Karpas-422 (cell line): Measurements from ENCODE around the gene OR4D1. TPM values are rescaled to one million over a fixed set of nuclear protein-coding genes. Genes with fewer than 3 reads are reported as not detected.
"Not testable (repeated sequence)": the region's sequence is repeated elsewhere in the genome, so short reads cannot be mapped to it uniquely, and the experiment has no call there.

Source experiments
- DNase-seq: peaks from one replicate; pipeline ENCODE4 v3.0.0-alpha.2; 2015
- H2AFZ ChIP-seq: fragments of 200-600 bp; sonication (generic); 2 replicates; pipeline ENCODE4 v1.6.1; 2014; ENCODE audit warnings: antibody characterized with exemption, low read length, mixed read lengths
- H3K27ac ChIP-seq: fragments of 200-600 bp; sonication (generic); 2 replicates; pipeline ENCODE4 v1.5.1; 2014; ENCODE audit warnings: mild to moderate bottlenecking, low read length, moderate library complexity
- H3K27me3 ChIP-seq: fragments of 200-600 bp; sonication (generic); 2 replicates; pipeline ENCODE4 v1.6.1; 2014; ENCODE audit warnings: low read length, mixed read lengths
- H3K36me3 ChIP-seq: fragments of 200-600 bp; sonication (generic); 2 replicates; pipeline ENCODE4 v1.6.1; 2014; ENCODE audit warnings: low read length, mixed read lengths; ENCODE audit not compliant: insufficient read depth
- H3K4me1 ChIP-seq: fragments of 200-600 bp; sonication (generic); 2 replicates; pipeline ENCODE4 v1.6.1; 2014; ENCODE audit warnings: mild to moderate bottlenecking, low read length, mixed read lengths
- H3K4me2 ChIP-seq: fragments of 200-600 bp; sonication (generic); 2 replicates; pipeline ENCODE4 v1.6.1; 2014; ENCODE audit warnings: low read length, low read depth, mild to moderate bottlenecking; ENCODE audit not compliant: poor library complexity, severe bottlenecking
- H3K4me3 ChIP-seq: fragments of 200-600 bp; sonication (generic); 2 replicates; pipeline ENCODE4 v1.5.1; 2014; ENCODE audit warnings: mild to moderate bottlenecking, antibody characterized with exemption, low read length, mixed read lengths
- H3K79me2 ChIP-seq: fragments of 200-600 bp; sonication (generic); 2 replicates; pipeline ENCODE4 v1.6.1; 2014; ENCODE audit warnings: mild to moderate bottlenecking, low read length, mixed read lengths
- H3K9ac ChIP-seq: fragments of 200-600 bp; sonication (generic); 2 replicates; pipeline ENCODE4 v1.6.0; 2014; ENCODE audit warnings: low read length
- H3K9me2 ChIP-seq: fragments of 200-600 bp; sonication (generic), shearing (Covaris generic); replicated peaks from 2 replicates; pipeline ENCODE4 v1.6.0; 2014; ENCODE audit warnings: mild to moderate bottlenecking, low read length, moderate library complexity; ENCODE audit not compliant: insufficient read depth
- H3K9me3 ChIP-seq: fragments of 300-700, 200-600 bp; sonication (generic); 2 replicates; pipeline ENCODE4 v1.6.1; 2014; ENCODE audit warnings: low read length, mixed read lengths
- H4K20me1 ChIP-seq: fragments of 200-600 bp; sonication (generic); 2 replicates; pipeline ENCODE4 v1.6.1; 2014; ENCODE audit warnings: mild to moderate bottlenecking, antibody characterized with exemption, low read length, low read depth; ENCODE audit not compliant: insufficient read depth
- total RNA-seq: library from RNA; depleted of rRNA; stranded (reverse); fragments of >200 nt; shearing (Covaris generic); gene quantifications from 2 replicates; pipeline ENCODE4 v1.2.3, GENCODE V29; 2014; ENCODE audit warnings: low replicate concordance

Gene OR4D1
- total RNA-seq, 1 experiment from 2014 or later, result not detected

GRCh38 chr17:58112970-58113631 is 35.1 kb upstream of the OR4D1 start:
- Histone ChIP-seq H3K4me1 (no peaks in the 10 kb centered on the region), H3K9me3 (no peaks in the 10 kb centered on the region), H3K27ac (no peak overlapping the region), H2AFZ (no peak overlapping the region), H3K4me3 (no peak overlapping the region), H3K36me3 (no peaks in the 10 kb centered on the region), H3K9me2 (no peaks in the 10 kb centered on the region), H3K27me3 (no peaks in the 10 kb centered on the region), H3K9ac (no peak overlapping the region), H3K4me2 (no peak overlapping the region), H3K79me2 (no peaks in the 10 kb centered on the region), H4K20me1 (no peaks in the 10 kb centered on the region)
- peak; percentile 91 for DNase-seq

- no peaks in the 10 kb centered on the region for H3K4me1 ChIP-seq
- H2AFZ ChIP-seq, result no peak overlapping the region
- no peak overlapping the region for H3K4me3 ChIP-seq
- H3K9me3 ChIP-seq, result no peaks in the 10 kb centered on the region
- DNase-seq, result no peak
- no peaks in the 10 kb centered on the region for H4K20me1 ChIP-seq
- H3K79me2 ChIP-seq, result no peaks in the 10 kb centered on the region
- no peaks in the 10 kb centered on the region for H3K36me3 ChIP-seq
- H3K9me2 ChIP-seq, result no peaks in the 10 kb centered on the region
- no peak overlapping the region for H3K4me2 ChIP-seq
- H3K27me3 ChIP-seq, result no peaks in the 10 kb centered on the region
- H3K27ac ChIP-seq, result no peak overlapping the region
- no peak overlapping the region for H3K9ac ChIP-seq
Observed at GRCh38 chr17:58113947-58114346, 34.2 kb upstream of the OR4D1 start.

GRCh38 chr17:58117382-58117781 is 30.8 kb upstream of the OR4D1 start:
- H3K4me3 ChIP-seq, result no peak overlapping the region
- no peaks in the 10 kb centered on the region for H3K79me2 ChIP-seq
- no peaks in the 10 kb centered on the region for H4K20me1 ChIP-seq
- no peak for DNase-seq
- no peaks in the 10 kb centered on the region for H3K9me2 ChIP-seq
- no peak overlapping the region for H3K4me2 ChIP-seq
- H3K36me3 ChIP-seq, result no peaks in the 10 kb centered on the region
- no peaks in the 10 kb centered on the region for H3K9me3 ChIP-seq
- no peaks in the 10 kb centered on the region for H3K27me3 ChIP-seq
- no peak overlapping the region for H3K9ac ChIP-seq
- no peak overlapping the region for H2AFZ ChIP-seq
- no peak overlapping the region for H3K27ac ChIP-seq
- no peaks in the 10 kb centered on the region for H3K4me1 ChIP-seq

- Histone ChIP-seq H3K27me3 (no peaks in the 10 kb centered on the region), H3K4me3 (no peak overlapping the region), H3K4me1 (no peaks in the 10 kb centered on the region), H2AFZ (no peak overlapping the region), H3K9me3 (no peaks in the 10 kb centered on the region), H3K36me3 (no peaks in the 10 kb centered on the region), H3K79me2 (no peaks in the 10 kb centered on the region), H4K20me1 (no peaks in the 10 kb centered on the region), H3K4me2 (no peak overlapping the region), H3K27ac (no peak overlapping the region), H3K9me2 (no peaks in the 10 kb centered on the region), H3K9ac (no peak overlapping the region)
- DNase-seq, result peak; percentile 24
Observed at GRCh38 chr17:58119491-58119890, 28.7 kb upstream of the OR4D1 start.

- Histone ChIP-seq H3K4me2 (no peak overlapping the region), H4K20me1 (no peaks in the 10 kb centered on the region), H3K27me3 (0 out of 2 replicates have a peak, but pooled peaks cover under 1% of the 10 kb centered on the region), H3K9me3 (no peaks in the 10 kb centered on the region), H3K9ac (no peak overlapping the region), H3K4me1 (no peaks in the 10 kb centered on the region), H2AFZ (no peak overlapping the region), H3K36me3 (no peaks in the 10 kb centered on the region), H3K9me2 (no peaks in the 10 kb centered on the region), H3K79me2 (no peaks in the 10 kb centered on the region), H3K4me3 (no peak overlapping the region), H3K27ac (no peak overlapping the region)
- peak; percentile 83 for DNase-seq
Observed at GRCh38 chr17:58120195-58120822, 27.9 kb upstream of the OR4D1 start.

- H3K4me1 ChIP-seq, result no peaks in the 10 kb centered on the region
- H3K4me3 ChIP-seq, result no peak overlapping the region
- H2AFZ ChIP-seq, result no peak overlapping the region
- no peaks in the 10 kb centered on the region for H4K20me1 ChIP-seq
- H3K9ac ChIP-seq, result no peak overlapping the region
- peak; percentile 61 for DNase-seq
- H3K79me2 ChIP-seq, result no peaks in the 10 kb centered on the region
- H3K9me3 ChIP-seq, result no peaks in the 10 kb centered on the region
- H3K27me3 ChIP-seq, result 0 out of 2 replicates have a peak, but pooled peaks cover 2% of the 10 kb centered on the region
- no peak overlapping the region for H3K4me2 ChIP-seq
- H3K27ac ChIP-seq, result no peak overlapping the region
- H3K36me3 ChIP-seq, result no peaks in the 10 kb centered on the region
- no peaks in the 10 kb centered on the region for H3K9me2 ChIP-seq
Observed at GRCh38 chr17:58121925-58122324, 26.3 kb upstream of the OR4D1 start.

- Histone ChIP-seq H2AFZ (no peak overlapping the region), H3K36me3 (no peaks in the 10 kb centered on the region), H3K9me3 (peaks cover 4% of the 10 kb centered on the region), H3K27me3 (0 out of 2 replicates have a peak, but pooled peaks cover 2% of the 10 kb centered on the region), H3K9ac (no peak overlapping the region), H3K4me3 (no peak overlapping the region), H3K4me1 (no peaks in the 10 kb centered on the region), H3K4me2 (no peak overlapping the region), H3K9me2 (no peaks in the 10 kb centered on the region), H3K79me2 (no peaks in the 10 kb centered on the region), H3K27ac (no peak overlapping the region), H4K20me1 (no peaks in the 10 kb centered on the region)
- DNase-seq, result no peak
Observed at GRCh38 chr17:58127846-58128245, 20.3 kb upstream of the OR4D1 start.

- not testable (repeated sequence) for H3K36me3 ChIP-seq, H3K9ac ChIP-seq, H3K79me2 ChIP-seq, H3K9me3 ChIP-seq, H3K9me2 ChIP-seq, H3K4me2 ChIP-seq, DNase-seq, H3K27me3 ChIP-seq, H3K27ac ChIP-seq, H4K20me1 ChIP-seq, H3K4me3 ChIP-seq, H3K4me1 ChIP-seq, H2AFZ ChIP-seq
Observed at GRCh38 chr17:58132697-58133096, 15.5 kb upstream of the OR4D1 start.
